HUES64 (cell line): Measurements from ENCODE around the gene SPANXN4.

Experiments used
- H3K27ac ChIP-seq: 2 replicates; pipeline ENCODE4 v1.7.0; 2013; ENCODE audit warnings: low read depth, low read length, inconsistent platforms
- H3K27me3 ChIP-seq: 2 replicates; pipeline ENCODE4 v1.6.1; 2013; ENCODE audit warnings: mild to moderate bottlenecking, low read length; ENCODE audit not compliant: insufficient read depth
- H3K36me3 ChIP-seq: 2 replicates; pipeline ENCODE4 v1.6.1; 2013; ENCODE audit warnings: mild to moderate bottlenecking, low read length; ENCODE audit not compliant: insufficient read depth
- H3K4me1 ChIP-seq: 2 replicates; pipeline ENCODE4 v1.6.1; 2013; ENCODE audit warnings: mild to moderate bottlenecking, low read length, moderate library complexity; ENCODE audit not compliant: insufficient read depth
- H3K4me3 ChIP-seq: 2 replicates; pipeline ENCODE4 v1.5.1; 2013; ENCODE audit warnings: mild to moderate bottlenecking, low read length, moderate library complexity
- H3K9ac ChIP-seq: 2 replicates; pipeline ENCODE4 v1.6.1; 2013; ENCODE audit warnings: mild to moderate bottlenecking, low read depth, low read length
- H3K9me3 ChIP-seq: 2 replicates; pipeline ENCODE4 v1.6.1; 2013; ENCODE audit warnings: low read depth, low read length; ENCODE audit not compliant: insufficient read depth
- WGBS: fragments of 150-250, 120-280 bp; methylation state at CpG from one replicate; pipeline ENCODE4 v1.1.7; 2013; ENCODE audit warnings: missing lambda C conversion rate; 5-methylcytosine and 5-hydroxymethylcytosine counted together

Gene SPANXN4

GRCh38 chrX:143058120-143058519 lies 32.4 kb downstream of the SPANXN4 start:
- no peaks in the 10 kb centered on the region for H3K36me3 ChIP-seq

GRCh38 chrX:143081231-143081630 lies 55.5 kb downstream of the SPANXN4 start:
- 0 out of 2 replicates have a peak, but pooled peaks cover 3% of the 10 kb centered on the region for H3K9me3 ChIP-seq
- no peaks in the 10 kb centered on the region for H3K27me3 ChIP-seq
- no peak overlapping the region for H3K4me3 ChIP-seq
- H3K9ac ChIP-seq, result no peak overlapping the region
- H3K4me1 ChIP-seq, result no peaks in the 10 kb centered on the region; the same call in 1 of the 2 replicates
- no peak overlapping the region for H3K27ac ChIP-seq
- 95% methylated on average over 2 of the region's 3 CpGs for WGBS
- H3K36me3 ChIP-seq, result no peaks in the 10 kb centered on the region

More at GRCh38 chrX:143058120-143058519, 32.4 kb downstream of the SPANXN4 start:
- 91% methylated on average over 4 of the region's 4 CpGs for WGBS
- no peaks in the 10 kb centered on the region for H3K9me3 ChIP-seq
- H3K27me3 ChIP-seq, result no peaks in the 10 kb centered on the region
- H3K4me3 ChIP-seq, result no peak overlapping the region
- H3K9ac ChIP-seq, result no peak overlapping the region
- no peaks in the 10 kb centered on the region for H3K4me1 ChIP-seq
- H3K27ac ChIP-seq, result no peak overlapping the region

GRCh38 chrX:143082537-143082936 lies 56.8 kb downstream of the SPANXN4 start:
- Histone ChIP-seq H3K36me3 (no peaks in the 10 kb centered on the region), H3K4me1 (no peaks in the 10 kb centered on the region; the same call in 1 of the 2 replicates), H3K27ac (no peak overlapping the region), H3K9ac (no peak overlapping the region), H3K4me3 (no peak overlapping the region), H3K9me3 (0 out of 2 replicates have a peak, but pooled peaks cover 3% of the 10 kb centered on the region), H3K27me3 (no peaks in the 10 kb centered on the region)
- WGBS, result 100% methylated on average over 2 of the region's 2 CpGs
